Stimulated activated CD4-positive, alpha-beta T cell treated with anti-CD3 and anti-CD28 coated beads, Interleukin-12 subunit alpha, Interleukin-12 subunit beta, amount 100 ng/mL, for 24 hours (primary cell): ENCODE data around the gene ESR2.
A peak's percentile ranks its signal among the peaks of the same experiment; 100 is the strongest.
"Not testable (repeated sequence)": the region's sequence is repeated elsewhere in the genome, so short reads cannot be mapped to it uniquely, and the experiment has no call there.

Source experiments
- DNase-seq, 2 experiments: peaks; one replicate each; pipeline ENCODE4 v3.0.0-alpha.2; 2020; ENCODE audit warnings: low read depth in 2 of 2

The ESR2 gene

DNA sequence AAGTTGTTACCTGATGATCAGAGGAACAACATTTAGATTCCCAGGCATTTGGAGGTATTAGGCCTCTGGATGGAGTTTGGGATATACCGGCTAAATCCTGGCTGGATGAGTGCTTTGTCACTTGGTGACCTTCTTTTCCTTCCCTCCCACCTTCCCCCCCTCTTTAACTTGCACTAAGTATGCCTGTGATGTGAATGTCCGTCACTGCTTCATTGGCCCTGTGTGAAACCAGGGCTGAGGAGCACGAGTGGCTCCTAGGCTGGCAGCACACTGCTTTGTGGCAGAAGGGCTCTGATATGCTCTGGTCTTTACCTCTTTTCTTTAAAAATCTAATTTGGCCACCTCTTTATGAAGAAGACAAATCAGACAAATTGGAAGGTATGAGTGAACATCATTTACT, 95.7 kb downstream of the ESR2 start:
- no peak for DNase-seq

DNA sequence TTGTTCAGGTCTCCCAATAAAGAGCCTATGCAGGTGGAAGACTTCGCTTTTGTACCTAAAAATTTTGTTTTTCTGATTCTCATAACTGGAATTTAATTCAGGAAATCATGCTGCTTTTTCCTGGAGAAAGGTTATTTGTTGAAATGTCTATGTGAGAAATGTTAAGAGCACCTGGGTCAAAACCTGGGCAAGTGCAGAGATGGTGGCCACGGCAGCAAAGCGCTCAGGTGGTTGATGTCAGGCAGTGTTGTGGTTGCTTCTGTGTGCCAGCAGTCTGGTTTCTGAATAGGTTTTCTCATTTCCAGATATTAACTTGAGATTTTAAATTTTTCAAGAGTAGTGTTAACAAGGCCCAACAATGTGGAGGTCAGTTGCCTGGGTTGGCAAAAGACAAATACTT, 96.2 kb downstream of the ESR2 start:
- DNase-seq, result no peak

DNA sequence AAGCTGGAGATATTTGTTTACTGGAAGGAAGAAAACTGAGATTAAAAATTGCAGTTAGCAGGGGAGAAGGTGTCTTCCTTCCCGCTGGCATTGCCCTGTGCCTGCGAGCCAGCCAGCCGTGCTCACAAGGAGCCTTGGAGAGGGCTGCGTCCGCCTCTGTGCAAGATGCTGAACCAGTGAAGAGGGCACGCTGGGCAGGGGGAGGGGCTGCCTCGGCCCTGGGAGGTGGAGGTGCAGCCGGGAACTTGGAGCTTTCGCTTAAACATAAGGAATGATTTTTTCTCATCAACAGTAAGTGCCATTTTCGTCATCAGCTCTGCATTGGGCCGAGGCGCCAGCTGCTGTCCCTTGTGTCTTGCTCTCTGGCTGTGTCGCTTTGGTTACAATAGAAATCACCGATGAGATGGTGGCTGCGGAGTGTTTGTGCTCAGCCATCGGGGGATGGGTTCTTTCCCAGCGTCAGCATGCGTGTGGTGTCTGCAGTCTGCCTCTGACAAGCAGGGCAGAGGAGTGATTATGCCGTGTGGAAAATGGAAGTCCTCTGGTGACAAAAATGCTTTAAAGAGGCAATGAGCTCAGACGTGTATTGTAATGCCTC, 97.3 kb downstream of the ESR2 start:
- DNase-seq, result no peak

DNA sequence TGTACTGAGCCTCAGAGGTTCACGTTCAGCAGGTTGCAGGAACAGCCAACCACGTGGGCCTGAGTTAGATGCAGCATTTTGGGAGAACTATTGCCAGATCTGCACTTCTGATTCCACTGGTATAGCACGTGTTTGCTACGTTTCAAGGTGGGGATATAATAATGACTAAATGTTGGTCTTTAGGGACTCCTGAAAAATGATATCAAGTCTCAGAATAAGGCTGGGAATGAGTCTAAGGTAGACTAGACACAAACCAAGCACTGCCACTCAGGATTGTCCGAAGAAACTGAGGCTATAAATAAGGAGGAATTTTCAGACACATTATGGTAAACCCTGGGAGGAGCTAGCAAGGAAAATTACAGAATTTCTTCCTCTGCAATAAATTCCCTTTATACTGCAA, 98.1 kb downstream of the ESR2 start:
- DNase-seq, result no peak

DNA sequence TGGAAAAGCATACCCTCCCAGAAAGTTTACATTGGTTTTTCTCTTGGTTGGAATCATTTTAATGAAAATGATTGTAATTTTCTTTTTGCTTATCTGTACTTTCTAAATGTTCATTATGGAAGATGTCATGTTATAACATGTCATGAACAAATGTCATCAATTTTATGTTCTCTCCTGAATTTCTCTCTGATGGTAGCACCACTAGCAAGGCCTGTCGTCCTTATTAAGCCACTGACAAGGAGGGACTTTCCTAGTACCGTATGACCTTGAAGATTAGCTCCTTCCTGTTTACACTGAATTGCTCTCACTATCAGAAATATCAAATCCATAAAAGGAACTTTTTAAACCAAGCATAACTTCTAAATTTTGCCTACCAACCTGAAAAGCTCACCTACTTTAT, 99.0 kb downstream of the ESR2 start:
- no peak for DNase-seq

DNA sequence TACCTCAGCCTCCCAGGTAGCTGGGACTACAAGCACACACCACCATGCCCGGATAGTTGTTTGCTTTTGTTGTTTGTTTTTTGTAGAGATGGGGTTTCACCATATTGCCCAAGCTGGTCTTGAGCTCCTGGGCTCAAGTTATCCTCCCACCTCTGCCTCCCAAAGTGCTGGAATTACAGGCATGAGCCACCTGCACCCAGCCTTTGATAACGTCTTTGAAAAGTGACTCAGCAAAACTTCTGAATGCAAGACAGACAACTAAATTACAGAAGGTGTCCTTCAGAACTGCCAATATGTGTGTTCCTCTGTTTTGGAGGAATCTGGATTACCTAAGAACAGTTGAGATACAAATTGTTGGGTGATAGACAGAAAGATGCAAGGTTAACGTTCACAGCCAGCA, 99.8 kb downstream of the ESR2 start:
- no peak for DNase-seq

DNA sequence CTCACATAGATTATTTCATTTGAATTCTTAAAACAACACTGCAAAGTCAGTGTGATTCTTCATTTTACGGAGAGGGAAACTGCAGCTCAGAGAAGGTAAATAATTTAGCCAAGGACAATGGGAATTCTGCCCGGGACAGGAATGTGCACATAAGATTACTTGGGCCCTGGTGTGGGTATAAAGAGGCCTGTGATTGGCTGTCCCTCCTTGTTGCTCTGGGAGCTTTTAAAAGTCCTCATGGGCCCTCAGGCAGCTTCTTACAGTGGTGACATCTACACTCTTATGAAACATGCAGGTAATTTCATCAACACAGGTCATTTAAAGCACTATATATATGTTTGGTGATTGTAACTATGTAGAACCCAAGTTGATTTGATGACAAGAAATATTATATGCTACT, 100.3 kb downstream of the ESR2 start:
- DNase-seq, result no peak

GRCh38 chr14:64191756-64192155, 102.4 kb downstream of the ESR2 start:
- DNase-seq, result no peak

DNA sequence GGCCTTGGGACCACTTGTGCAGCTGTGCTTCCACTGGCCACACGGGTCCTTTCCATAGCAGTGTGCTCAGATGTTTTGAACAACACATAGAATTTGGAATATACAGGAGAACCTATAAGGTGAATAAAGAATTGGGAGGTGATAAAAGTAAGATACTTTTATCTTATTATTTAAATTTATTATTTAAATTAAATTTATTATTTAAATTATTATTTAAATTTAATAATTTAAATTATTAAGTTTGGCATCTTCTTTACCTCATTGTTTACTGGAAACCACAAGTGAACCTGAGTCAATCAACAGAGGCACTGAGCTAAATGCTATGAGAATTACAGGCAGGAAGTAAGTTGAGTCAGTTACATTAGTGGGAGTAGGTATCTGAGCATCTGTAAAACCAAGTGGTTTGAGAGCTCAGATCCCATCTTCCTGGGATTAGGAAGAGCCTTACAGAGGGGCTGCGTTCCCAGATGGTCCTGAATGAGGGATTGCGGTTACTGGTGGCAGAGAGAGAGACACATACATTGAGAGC, 103.1 kb downstream of the ESR2 start:
- no peak for DNase-seq

- no peak for DNase-seq
Measured at GRCh38 chr14:64187331-64187730, 106.8 kb downstream of the ESR2 start.

DNA sequence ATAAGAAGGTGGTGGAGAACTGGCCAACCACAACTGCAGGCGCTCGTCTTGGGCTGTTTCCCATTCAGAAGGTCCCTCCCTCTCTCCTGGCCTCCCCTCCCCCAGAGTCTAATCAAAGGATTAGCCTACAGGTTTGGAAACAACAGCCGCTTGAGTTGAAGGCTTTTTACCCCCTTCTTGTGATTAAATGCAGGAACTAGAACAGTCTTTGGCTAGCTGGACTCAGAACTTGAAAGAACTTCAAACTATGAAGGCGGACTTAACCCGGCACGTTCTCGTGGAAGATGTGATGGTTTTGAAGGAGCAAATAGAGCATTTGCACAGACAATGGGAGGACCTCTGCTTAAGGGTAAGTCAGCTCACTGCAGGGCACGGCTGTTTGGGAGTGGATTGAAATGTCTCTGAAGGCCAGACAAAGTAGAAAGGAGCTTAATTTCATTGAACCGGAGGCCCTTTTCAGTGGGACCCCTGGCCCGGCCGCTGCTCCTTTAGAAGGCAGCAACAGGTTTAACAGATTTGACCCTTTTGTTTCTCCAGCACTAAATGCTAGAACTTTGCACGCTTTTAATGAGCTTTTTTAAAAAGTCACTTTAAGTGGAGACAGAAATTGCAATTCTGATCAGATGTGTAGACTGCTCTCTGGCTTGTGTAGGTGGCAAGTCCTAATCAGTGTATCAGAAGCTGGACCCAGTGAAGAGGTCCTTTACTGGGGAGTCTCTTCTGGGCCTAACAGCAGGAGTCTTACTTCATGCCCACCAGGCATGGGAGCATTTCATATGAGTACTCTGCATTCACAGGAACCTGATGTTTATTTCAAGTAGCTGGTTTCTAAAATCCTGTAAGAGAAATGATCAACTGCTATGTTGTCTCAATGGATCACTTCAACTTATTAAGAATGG, 107.7 kb downstream of the ESR2 start:
- DNase-seq, result no peak

DNA sequence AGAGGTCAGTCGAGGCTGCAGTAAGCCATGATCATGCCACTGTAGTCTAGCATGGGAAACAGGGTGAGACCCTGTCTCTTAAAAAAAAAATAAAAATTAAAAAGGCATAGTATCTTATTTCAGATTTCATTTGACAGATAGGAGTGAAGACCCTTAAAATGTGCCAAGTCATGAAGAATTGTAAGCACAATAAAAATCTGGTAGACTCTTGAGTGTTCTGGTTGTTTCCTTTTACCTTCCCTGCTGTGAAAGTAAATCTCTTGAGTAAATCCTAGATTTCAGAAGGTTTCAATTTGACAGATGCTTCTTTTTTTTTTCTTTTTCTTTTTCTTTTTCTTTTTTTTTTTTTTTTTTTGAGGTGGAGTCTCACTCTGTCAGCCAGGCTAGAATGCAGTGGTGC, 109.0 kb downstream of the ESR2 start:
- no peak for DNase-seq

- no peak for DNase-seq
Measured at GRCh38 chr14:64184103-64184729, 110.0 kb downstream of the ESR2 start.

GRCh38 chr14:64182908-64183307, 111.3 kb downstream of the ESR2 start:
- DNase-seq, result not testable (repeated sequence)

GRCh38 chr14:64178814-64179213, 115.4 kb downstream of the ESR2 start:
- DNase-seq, result no peak

- DNase-seq, result no peak
Measured at GRCh38 chr14:64176330-64176729, 117.8 kb downstream of the ESR2 start.

DNA sequence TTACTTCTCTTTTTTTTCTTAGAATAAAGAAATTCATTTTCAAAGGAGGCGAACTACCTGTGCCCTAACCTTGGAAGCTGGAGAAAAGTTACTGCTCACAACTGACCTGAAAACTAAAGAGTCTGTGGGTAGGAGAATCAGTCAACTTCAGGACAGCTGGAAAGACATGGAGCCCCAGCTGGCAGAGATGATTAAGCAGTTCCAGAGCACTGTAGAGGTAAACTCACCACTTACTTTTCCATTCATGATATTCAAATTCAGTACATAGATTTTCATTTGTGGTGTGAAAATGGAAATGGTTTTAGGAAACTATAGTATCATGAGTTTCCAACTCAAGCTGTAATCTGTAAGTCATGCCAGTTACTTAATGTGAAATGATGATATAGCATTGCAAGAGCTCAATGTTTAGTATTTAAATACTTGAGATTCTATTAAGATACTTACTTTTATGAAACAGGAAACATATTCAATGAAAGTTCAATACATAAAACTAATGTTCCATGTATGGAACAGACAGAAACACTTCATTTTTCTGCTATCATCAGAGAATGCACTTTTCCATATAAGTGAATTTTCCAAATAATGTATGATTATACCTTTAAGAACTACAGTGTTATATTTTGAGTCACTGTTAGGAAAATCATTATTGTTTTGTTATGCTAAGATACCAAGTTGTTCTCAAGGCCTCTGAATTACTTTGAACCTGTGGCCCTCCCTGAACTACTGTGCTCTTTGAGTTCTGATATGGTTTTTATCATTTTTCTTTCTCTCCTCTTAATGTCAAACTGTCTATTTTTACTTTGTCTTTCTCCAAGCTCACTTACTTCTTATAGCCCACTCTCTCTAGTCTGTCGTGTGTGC, 119.0 kb downstream of the ESR2 start:
- DNase-seq, result peak in 1 of 2 experiments; percentile 17

- no peak for DNase-seq
Measured at GRCh38 chr14:64170181-64170580, 124.0 kb downstream of the ESR2 start.

DNA sequence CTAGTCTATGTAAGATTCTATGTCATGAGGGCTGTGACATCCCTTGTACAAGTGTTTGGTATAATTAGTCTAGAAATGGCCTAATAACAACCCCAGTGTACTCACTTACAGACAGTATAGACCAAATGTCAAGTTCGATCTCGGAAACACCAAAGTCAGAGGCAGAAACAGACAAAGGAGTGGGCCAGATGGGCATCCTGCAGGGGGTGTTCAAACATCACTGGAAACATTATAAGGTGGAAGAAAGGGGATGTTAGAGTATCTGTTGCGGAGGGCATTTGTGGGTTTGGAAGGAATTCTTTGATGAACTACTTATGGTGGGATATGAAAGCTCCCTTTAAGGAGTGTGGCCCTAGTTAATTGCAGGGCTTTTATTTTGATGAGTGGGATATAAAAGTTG, 134.6 kb downstream of the ESR2 start:
- no peak for DNase-seq

DNA sequence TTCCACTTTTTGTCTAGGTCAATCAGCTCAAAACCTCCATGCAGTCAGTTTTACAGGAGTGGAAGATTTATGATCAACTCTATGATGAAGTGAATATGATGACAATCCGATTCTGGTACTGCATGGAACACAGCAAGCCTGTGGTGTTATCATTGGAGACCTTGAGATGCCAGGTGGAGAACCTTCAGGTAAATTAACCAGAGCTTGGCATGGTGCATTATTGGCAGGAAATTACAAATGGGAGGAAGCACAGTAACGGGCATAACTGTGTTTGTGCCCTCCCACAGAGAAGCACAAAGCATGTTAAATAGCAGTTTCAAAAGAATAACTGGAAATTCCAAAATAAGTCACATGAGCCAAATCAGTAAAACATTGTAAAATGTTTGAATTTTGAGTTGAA, 135.6 kb downstream of the ESR2 start:
- no peak for DNase-seq

DNA sequence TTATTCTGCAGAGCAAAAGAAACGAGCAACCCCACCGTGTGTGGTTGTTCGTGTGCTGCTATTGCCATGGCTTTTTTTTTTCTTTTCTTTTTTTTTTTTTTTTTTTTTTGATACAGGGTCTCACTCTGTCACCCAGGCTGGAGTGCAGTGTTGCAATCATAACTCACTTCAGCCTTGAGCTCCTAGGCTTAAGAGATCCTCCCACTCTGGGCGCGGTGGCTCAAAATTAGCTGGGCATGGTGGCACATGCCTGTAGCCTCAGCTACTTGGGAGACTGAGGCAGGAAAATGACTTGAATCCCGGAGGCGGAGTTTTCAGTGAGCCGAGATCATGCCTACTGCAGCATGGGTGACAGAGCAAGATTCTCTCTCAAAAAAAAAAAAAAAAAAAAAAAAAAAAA, 144.2 kb downstream of the ESR2 start:
- no peak for DNase-seq
